Astrocyte of the cerebellum (primary cell): ENCODE data around the gene PGBD5.

Experiments
- DNase-seq: peaks from one replicate; pipeline ENCODE4 v3.0.0-alpha.2; 2011; ENCODE audit warnings: low read depth
- H3K4me3 ChIP-seq: 2 replicates; pipeline ENCODE4 v1.5.1; 2011; ENCODE audit warnings: mild to moderate bottlenecking, low read depth, low read length, moderate library complexity
- in situ Hi-C: cut with HindIII; loops from 2 replicates; pipeline ENCODE4 v1.10.0; 2017; ENCODE audit warnings: low sequenced_read_pairs
- TF ChIP-seq, protein P1 (sequence below): IDR thresholded peaks from 2 replicates; pipeline ENCODE4 v1.5.1; 2012; ENCODE audit warnings: low read length, low read depth, moderate library complexity, mild to moderate bottlenecking; ENCODE audit errors: missing control alignments

Gene PGBD5

DNA sequence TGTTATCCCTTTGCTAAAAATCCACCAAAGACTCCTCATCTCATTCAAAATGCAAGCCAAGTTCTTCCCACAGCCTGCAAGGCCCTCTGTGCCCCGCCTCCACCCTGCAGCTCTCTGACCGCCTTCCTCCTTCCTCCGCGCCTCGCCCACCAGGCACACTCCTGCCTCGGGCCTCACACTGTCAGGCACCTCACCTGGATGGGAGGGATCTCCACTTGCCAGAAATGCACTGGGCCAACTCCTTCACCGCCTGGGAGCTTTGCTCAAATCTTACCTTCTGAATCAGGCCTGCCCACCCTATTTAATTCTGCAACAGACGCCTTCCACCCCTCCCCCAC lies 26.2 kb downstream of the PGBD5 start:
- in situ Hi-C loops, result no loop called here
- no peak overlapping the region for H3K4me3 ChIP-seq
- TF ChIP-seq, protein P1, sequence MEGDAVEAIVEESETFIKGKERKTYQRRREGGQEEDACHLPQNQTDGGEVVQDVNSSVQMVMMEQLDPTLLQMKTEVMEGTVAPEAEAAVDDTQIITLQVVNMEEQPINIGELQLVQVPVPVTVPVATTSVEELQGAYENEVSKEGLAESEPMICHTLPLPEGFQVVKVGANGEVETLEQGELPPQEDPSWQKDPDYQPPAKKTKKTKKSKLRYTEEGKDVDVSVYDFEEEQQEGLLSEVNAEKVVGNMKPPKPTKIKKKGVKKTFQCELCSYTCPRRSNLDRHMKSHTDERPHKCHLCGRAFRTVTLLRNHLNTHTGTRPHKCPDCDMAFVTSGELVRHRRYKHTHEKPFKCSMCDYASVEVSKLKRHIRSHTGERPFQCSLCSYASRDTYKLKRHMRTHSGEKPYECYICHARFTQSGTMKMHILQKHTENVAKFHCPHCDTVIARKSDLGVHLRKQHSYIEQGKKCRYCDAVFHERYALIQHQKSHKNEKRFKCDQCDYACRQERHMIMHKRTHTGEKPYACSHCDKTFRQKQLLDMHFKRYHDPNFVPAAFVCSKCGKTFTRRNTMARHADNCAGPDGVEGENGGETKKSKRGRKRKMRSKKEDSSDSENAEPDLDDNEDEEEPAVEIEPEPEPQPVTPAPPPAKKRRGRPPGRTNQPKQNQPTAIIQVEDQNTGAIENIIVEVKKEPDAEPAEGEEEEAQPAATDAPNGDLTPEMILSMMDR, result no peak

DNA sequence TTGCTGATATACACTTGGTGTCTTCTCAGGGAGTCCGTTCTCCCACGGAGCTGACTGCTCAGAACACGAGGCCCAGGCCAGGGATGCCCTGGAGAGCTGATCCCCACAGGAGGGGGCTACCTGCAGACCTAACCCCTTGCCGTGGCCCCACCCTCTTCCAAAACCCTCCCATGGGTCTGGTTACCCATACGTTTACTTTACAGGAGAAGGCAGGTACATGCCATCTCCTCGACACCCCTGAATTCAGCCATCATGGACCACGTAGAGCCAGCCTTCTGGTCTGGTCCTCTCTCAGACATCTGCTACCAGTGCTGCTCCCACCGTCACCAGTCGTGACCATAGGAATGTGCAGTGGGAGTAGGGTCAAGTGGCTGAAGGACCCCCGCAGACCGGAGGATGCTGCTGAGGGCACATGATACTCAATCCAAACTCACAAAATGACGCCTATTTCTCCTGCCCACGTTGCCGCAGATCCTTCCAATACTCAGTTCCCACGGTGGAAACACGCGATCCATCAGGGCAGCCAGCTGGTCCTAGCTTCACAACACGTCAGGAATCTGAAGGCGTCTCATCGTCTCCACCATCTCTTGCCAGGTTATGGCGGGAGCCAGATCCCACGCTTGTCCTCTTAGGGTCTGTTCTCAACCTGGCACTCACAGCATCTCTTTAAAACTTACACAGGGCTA lies 26.7 kb downstream of the PGBD5 start:
- no peak overlapping the region for H3K4me3 ChIP-seq
- DNase-seq, result no peak
- in situ Hi-C loops, result no loop called here
- TF ChIP-seq, protein P1, result no peak

More for the DNA sequence above, 26.2 kb downstream of the PGBD5 start:
- DNase-seq, result no peak

DNA sequence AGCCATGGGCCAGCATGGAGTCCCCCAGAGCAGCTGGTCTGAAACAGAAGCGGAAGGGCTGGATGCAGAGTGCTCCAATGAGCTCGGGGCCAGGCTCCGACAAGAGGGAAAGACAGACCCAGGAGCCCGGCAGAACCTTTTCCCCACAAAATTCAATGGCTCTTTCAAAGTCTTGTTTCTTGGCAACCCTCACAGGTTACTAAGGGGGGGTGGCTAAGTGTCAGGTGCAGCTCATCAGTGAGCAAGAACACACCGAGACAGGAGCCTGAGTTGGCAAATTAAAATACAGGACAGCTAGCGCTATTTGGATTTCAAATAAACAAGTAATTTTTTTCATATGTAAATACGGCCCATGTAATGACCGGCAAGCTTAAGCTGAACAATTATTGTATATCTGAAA lies 27.3 kb downstream of the PGBD5 start:
- TF ChIP-seq, protein P1, result no peak
- H3K4me3 ChIP-seq, result no peak overlapping the region
- in situ Hi-C loops, result no loop called here
- no peak for DNase-seq

DNA sequence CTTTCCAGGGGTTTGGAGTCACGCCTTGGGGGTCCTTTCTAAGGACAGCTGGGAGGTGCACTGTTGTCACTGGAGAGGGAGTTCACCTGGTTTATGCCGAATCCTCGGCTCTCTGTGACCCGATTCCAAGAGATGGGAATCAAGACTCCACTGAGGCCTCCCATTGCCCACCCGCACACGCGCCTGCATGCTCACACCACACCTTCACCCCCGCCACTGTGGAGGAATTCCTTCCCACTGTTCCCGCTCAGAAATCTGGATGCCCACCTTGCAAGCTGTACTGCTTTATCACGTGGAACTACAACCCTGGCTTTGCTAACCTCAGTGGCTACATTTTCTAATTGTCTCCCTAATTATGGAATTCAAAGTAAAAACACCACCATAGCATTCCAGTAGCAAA lies 29.2 kb downstream of the PGBD5 start:
- in situ Hi-C loops, result no loop called here
- TF ChIP-seq, protein P1, result no peak
- no peak overlapping the region for H3K4me3 ChIP-seq

DNA sequence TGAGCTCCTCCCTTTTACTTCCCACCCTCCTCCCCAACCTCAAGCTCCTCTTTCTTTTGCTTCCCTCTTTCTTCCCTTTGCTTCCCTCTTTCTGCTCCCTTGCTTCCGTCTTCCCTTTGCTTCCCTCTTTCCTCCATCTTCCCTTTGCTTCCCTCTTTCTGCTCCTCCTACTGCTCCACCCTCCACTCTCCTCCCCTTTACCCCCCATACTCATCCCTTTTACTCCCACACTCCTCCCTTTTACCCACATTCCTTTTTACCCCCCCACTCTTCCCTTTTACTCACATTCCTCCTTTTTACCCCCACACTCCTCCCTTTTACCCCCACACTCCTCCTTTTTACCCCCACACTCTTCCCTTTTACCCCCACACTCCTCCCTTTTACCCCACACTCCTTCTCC lies 30.2 kb downstream of the PGBD5 start:
- DNase-seq, result no peak
- TF ChIP-seq, protein P1, result no peak
- in situ Hi-C loops, result no loop called here
- no peak overlapping the region for H3K4me3 ChIP-seq

More for the DNA sequence above, 29.2 kb downstream of the PGBD5 start:
- DNase-seq, result no peak

DNA sequence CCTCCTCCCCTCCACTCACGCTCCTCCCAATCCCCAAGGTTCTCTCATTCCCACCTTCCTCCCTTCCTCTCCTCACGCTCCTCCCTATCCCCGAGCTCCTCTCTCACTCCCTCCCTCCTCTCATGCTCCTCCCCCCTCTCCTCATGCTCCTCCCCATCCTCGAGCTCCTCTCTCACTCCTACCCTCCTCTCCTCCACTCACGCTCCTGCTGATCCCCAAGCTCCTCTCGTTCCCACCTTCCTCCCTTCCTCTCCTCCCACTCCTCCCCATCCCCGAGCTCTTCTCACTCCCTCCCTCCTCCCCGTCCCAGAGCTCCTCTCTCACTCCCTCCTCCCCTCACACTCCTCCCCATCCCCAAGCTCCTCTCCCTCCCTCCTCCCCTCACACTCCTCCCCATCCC lies 31.4 kb downstream of the PGBD5 start:
- in situ Hi-C loops, result no loop called here
- TF ChIP-seq, protein P1, result no peak
- DNase-seq, result no peak
- H3K4me3 ChIP-seq, result no peak overlapping the region
